Smooth muscle cell of bladder (primary cell): Measurements from ENCODE around the gene SLC12A1. TPM values are rescaled to one million over a fixed set of nuclear protein-coding genes. Genes with fewer than 3 reads are reported as not detected.

ENCODE experiments used
- total RNA-seq: library from RNA; depleted of rRNA; stranded (reverse); fragments of >200 nt; gene quantifications from 2 replicates; pipeline ENCODE4 v1.2.3, GENCODE V29; 2014

Gene SLC12A1
- not detected in 2 replicates for total RNA-seq

DNA sequence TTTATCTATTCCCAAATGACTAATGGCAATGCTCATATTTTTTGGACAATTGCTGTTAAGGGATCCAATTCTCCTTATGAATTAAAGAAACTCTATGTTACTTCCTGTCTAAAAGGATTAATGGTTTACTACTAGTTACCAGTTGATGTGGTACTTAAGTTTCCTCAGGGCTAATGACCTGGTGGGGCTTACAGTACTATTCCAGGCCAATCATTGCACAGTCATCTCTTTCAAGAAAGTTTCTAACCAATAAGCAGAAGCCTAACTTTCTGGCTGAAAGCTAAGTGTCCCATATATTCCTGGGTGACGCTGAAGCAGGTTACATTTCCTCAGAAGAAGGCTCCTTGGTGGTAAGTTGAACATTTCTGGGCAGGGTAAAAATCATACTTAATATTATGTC is at the start of gene SLC12A1:
SLC12A1 (plus strand) TSS at position 322 of the 400 bp plus-strand sequence. CDS start 1,418 bp downstream, outside the sequence.

DNA sequence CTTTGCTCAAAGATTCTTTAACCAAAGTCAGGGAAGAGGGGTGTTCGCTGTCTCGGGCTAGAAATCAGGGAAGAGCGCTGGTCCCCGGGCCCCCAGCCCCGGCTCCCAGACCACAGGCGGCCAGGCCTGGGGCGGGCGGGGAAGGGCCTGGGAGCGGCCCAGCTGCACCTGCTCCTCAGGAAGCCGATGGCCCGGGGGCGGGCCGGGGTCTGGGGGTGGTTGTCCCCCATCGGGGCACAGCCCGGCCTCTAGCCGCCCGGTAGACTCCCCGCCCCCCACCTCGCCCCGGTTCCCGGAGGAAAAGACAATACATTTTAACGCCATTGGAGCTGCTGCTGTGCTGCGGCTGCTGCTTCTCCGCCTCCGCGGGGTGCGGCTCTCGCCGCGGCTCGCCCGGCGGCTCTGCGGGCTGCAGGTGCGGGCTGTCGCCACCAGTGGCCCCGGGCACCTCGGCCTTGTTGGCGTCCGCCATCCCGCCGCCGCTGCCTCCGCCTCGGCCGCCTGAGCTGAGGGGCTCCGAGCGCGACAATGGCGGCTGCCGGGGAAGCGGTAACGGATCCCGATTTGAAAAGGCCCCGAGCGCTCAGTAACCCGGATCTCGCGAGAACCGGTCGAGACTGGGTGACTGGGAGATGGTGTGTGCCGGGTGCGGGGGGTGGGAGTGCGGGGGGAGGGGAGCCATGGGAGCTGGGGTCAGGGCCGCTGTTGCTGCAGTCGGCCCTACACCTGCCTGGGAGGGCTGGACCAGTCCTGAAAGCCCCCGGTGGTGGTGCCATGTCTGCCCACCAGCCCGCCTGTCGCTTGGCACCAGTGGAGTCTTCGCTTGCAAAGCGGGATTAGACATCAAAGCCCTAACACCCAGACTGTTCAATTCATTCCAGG is 28.1 kb upstream of the SLC12A1 start, which contains the start of gene MYEF2:
MYEF2 (minus strand) TSS at position 530 of the 882 bp plus-strand sequence; CDS start at position 472, 58 bp downstream.

DNA sequence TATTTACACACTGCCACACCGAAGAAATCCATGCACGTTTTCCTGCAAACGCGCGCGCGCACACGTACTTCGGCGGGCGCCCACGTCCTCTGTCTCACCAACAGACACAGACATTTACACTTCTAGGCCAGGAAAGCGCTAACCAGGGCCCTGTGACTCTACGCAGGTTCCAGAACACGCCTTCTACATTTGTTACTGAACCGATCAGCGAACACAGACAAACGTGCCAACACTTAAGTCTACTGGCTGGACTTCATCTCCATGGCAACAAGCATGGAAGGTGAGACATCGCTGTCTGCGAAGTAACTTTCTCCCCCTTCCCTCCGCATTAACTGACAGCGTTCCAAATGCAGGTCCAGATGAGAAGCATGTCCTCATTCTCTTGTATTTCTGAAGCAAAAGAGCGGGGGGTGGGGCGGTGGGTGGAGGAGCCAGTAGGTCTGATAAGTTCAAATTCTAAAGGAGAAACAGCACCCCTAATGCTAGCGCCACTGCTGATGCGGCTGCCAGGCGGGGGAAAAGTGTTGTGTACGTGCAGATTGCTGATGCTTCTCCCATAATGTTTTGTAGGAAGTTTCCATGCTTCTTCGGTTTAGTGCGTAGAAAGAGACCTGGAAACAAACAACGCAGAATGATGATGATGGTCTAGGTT is 14.4 kb upstream of the SLC12A1 start, which contains the start of gene CTXN2:
CTXN2 (plus strand) TSS at position 92 of the 652 bp plus-strand sequence. CDS start 9,636 bp downstream, outside the sequence.

DNA sequence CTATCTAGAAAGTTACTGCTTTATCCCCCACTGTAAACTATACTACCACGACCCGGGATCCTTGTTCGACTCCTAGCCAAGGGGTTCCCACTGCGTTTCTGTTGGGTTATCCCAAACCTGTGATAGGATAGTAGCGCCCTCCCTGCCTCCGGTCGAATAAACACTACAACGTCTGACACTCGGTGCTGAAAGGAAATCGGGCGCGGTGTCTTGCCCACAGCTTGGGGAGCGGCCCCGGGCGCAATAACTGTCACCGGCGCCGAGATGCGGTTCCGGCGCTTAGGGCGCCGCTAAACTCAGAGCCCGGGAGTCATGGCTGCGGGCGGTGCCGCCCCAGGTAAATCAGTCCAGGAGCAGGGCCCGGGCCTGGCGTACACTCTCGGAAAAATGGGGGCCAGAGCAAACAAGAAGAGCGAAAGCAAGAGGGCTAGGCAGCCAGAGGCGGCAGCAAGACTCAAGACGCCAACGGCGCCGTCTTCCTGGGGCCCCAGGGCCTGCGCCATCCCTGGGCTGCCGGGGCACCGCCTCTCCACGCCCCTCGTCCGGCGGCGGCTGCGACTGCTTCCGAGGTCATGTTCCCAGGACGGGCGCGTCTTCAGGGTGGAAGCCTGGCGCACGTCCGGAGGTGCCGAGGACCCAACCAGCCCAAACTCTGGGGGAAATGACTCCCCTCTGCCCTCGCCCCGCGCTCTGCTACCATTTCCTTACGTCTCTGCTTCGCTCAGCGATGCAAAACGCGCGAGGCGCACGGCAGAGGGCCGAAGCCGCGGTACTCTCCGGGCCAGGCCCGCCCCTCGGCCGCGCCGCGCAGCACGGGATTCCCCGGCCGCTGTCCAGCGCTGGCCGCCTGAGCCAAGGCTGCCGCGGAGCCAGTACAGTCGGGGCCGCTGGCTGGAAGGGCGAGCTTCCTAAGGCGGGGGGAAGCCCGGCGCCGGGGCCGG is 125.0 kb downstream of the SLC12A1 start, which contains the start of gene DUT:
DUT (plus strand) TSS at position 575 of the 941 bp plus-strand sequence; CDS start at position 662, 87 bp downstream.

Other genes with a start within 250 kb of the SLC12A1 start
- not detected in 2 replicates for gene SLC24A5, start 85.3 kb upstream of the SLC12A1 start, total RNA-seq
- 0.71 and 2.0 TPM in 2 replicates for gene MYEF2, start 28.0 kb upstream of the SLC12A1 start, total RNA-seq
- gene CTXN2, start 14.6 kb upstream of the SLC12A1 start, total RNA-seq, result not detected in 2 replicates
- 35.3 and 50.8 TPM in 2 replicates for gene DUT, start 125.1 kb downstream of the SLC12A1 start, total RNA-seq